GM23338 (cell line): Measurements from ENCODE around the gene AHNAK2. TPM values are rescaled to one million over a fixed set of nuclear protein-coding genes. Genes with fewer than 3 reads are reported as not detected.

ENCODE experiments used
- ATAC-seq: fragments of 200-7000 bp; cut with Tn5 transposase; 3 replicates; pipeline ENCODE4 v1.9.1; 2020
- DNase-seq: peaks from one replicate; pipeline ENCODE4 v3.0.0-alpha.2; 2015; ENCODE audit warnings: low spot score
- H2AFZ ChIP-seq: fragments of 200-600 bp; sonication (generic); 2 replicates; pipeline ENCODE4 v1.8.0; 2016; ENCODE audit warnings: antibody characterized with exemption, mild to moderate bottlenecking, moderate library complexity
- H3F3A ChIP-seq: fragments of 200-600 bp; sonication (generic); replicated peaks from 2 replicates; pipeline ENCODE4 v1.8.0; 2017; ENCODE audit warnings: antibody characterized with exemption, mixed run types, low read depth
- H3K27ac ChIP-seq: fragments of 200-600 bp; sonication (generic); 2 replicates; pipeline ENCODE4 v1.6.1; 2016; ENCODE audit warnings: low read depth
- H3K27me3 ChIP-seq: fragments of 200-600 bp; sonication (generic); 2 replicates; pipeline ENCODE4 v1.8.0; 2016; ENCODE audit warnings: mild to moderate bottlenecking, mixed run types, moderate library complexity; ENCODE audit not compliant: insufficient read depth
- H3K36me3 ChIP-seq: fragments of 200-600 bp; sonication (generic); 2 replicates; pipeline ENCODE4 v1.8.0; 2016; ENCODE audit warnings: mild to moderate bottlenecking; ENCODE audit not compliant: insufficient read depth
- H3K4me1 ChIP-seq: fragments of 200-600 bp; sonication (generic); 2 replicates; pipeline ENCODE4 v1.8.0; 2016; ENCODE audit warnings: mild to moderate bottlenecking, moderate library complexity; ENCODE audit not compliant: insufficient read depth
- H3K4me2 ChIP-seq: fragments of 200-600 bp; sonication (generic); 2 replicates; pipeline ENCODE4 v1.7.1; 2017; ENCODE audit warnings: mixed run types
- H3K4me3 ChIP-seq: fragments of 200-600 bp; sonication (generic); 2 replicates; pipeline ENCODE4 v1.6.1; 2016; ENCODE audit warnings: mixed run types
- H3K79me2 ChIP-seq: fragments of 200-600 bp; sonication (generic); replicated peaks from 2 replicates; pipeline ENCODE4 v1.8.0; 2017; ENCODE audit warnings: mild to moderate bottlenecking; ENCODE audit not compliant: insufficient read depth
- H3K9me2 ChIP-seq: fragments of 200-600 bp; sonication (generic); 2 replicates; pipeline ENCODE4 v1.8.0; 2017; ENCODE audit not compliant: insufficient read depth
- H4K20me1 ChIP-seq: fragments of 200-600 bp; sonication (generic); replicated peaks from 2 replicates; pipeline ENCODE4 v1.8.0; 2017; ENCODE audit warnings: mild to moderate bottlenecking; ENCODE audit not compliant: insufficient read depth
- H3K27ac Mint-ChIP-seq: 2 replicates; pipeline ENCODE4 v1.8.0; 2020; ENCODE audit warnings: inconsistent platforms, mild to moderate bottlenecking, moderate library complexity, mixed read lengths
- H3K27me3 Mint-ChIP-seq: 3 replicates; pipeline ENCODE4 v1.8.0; 2022; ENCODE audit warnings: low read depth, mild to moderate bottlenecking, moderate library complexity, mixed read lengths, inconsistent platforms; ENCODE audit not compliant: insufficient read depth, poor library complexity
- H3K36me3 Mint-ChIP-seq: 3 replicates; pipeline ENCODE4 v1.8.0; 2021; ENCODE audit warnings: low read depth, mild to moderate bottlenecking, inconsistent platforms, moderate library complexity, mixed read lengths
- H3K4me1 Mint-ChIP-seq: 3 replicates; pipeline ENCODE4 v1.8.0; 2020; ENCODE audit warnings: mild to moderate bottlenecking, inconsistent platforms, mixed read lengths
- H3K4me3 Mint-ChIP-seq: 3 replicates; pipeline ENCODE4 v1.8.0; 2021; ENCODE audit warnings: moderate library complexity, mild to moderate bottlenecking, inconsistent platforms, mixed read lengths
- H3K9me3 Mint-ChIP-seq: 3 replicates; pipeline ENCODE4 v1.8.0; 2020; ENCODE audit warnings: moderate library complexity, mild to moderate bottlenecking, inconsistent platforms, mixed read lengths
- EZH2 ChIP-seq: fragments of 200-600 bp; sonication (generic); IDR thresholded peaks from one replicate; pipeline ENCODE4 v1.8.0; 2017; ENCODE audit warnings: antibody characterized with exemption, mild to moderate bottlenecking, low read depth; ENCODE audit not compliant: unreplicated experiment
- NANOG ChIP-seq: IDR thresholded peaks from 2 replicates; pipeline ENCODE4 v1.6.1; 2016; ENCODE audit warnings: antibody characterized with exemption, borderline replicate concordance
- POLR2AphosphoS5 ChIP-seq: IDR thresholded peaks from 2 replicates; pipeline ENCODE4 v1.6.1; 2016; ENCODE audit warnings: antibody characterized with exemption, low read depth
- ZNF114 ChIP-seq: fragments of 250-450 bp; sonication (Bioruptor Pico); IDR thresholded peaks from 2 replicates; pipeline ENCODE4 v1.5.0; 2020; ENCODE audit warnings: mild to moderate bottlenecking, moderate library complexity
- ZNF331 ChIP-seq: fragments of 250-450 bp; sonication (Bioruptor Pico); IDR thresholded peaks from 2 replicates; pipeline ENCODE4 v1.5.0; 2020; ENCODE audit warnings: low read depth, mild to moderate bottlenecking, moderate library complexity
- polyA plus RNA-seq: library from polyadenylated mRNA; unstranded; fragments of >200 nt; fragmentation: Nextera tagmentation; extraction: Ambion mirVana; gene quantifications from 2 replicates; pipeline ENCODE4 v1.2.1, GENCODE V29; 2016
- total RNA-seq: library from RNA; depleted of rRNA; stranded (reverse); fragments of >200 nt; shearing (Covaris generic); gene quantifications from 2 replicates; pipeline ENCODE4 v1.2.3, GENCODE V29; 2014
- TF ChIP-seq, protein P1 (sequence below): IDR thresholded peaks from one replicate; pipeline ENCODE4 v1.6.1; 2018; ENCODE audit warnings: antibody characterized with exemption; ENCODE audit not compliant: unreplicated experiment
- TF ChIP-seq, protein P2 (sequence below): IDR thresholded peaks from 2 replicates; pipeline ENCODE4 v1.6.1; 2016; ENCODE audit warnings: antibody characterized with exemption
- TF ChIP-seq, protein P3 (sequence below): fragments of 250-450 bp; sonication (Bioruptor Pico); IDR thresholded peaks from 2 replicates; pipeline ENCODE4 v1.5.0; 2020; ENCODE audit warnings: mild to moderate bottlenecking, moderate library complexity

The AHNAK2 gene
- total and polyA plus RNA-seq, 2 experiments from 2014 or later, result 1.1 to 2.6 TPM

DNA sequence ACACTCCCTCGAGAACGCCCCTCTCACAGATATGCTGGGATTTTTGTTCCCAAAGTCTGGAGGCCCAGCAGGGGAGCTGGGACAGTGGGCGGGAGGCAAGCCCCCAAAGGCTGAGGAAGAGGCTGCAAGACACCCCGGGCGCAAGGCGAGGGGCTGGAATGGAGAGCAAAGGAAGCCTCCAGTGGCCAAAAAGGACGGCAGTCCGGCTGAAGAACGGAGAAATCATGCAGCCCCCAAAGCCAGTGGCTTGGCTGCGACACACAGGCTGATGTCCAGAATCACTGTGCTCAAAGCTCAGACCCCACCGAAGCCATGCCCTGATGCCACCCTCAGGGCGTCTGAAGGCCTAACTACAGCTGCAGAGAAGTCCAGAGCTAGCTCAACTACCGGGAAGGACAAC lies 18.3 kb upstream of the AHNAK2 start (continued):
- TF ChIP-seq, protein P1, sequence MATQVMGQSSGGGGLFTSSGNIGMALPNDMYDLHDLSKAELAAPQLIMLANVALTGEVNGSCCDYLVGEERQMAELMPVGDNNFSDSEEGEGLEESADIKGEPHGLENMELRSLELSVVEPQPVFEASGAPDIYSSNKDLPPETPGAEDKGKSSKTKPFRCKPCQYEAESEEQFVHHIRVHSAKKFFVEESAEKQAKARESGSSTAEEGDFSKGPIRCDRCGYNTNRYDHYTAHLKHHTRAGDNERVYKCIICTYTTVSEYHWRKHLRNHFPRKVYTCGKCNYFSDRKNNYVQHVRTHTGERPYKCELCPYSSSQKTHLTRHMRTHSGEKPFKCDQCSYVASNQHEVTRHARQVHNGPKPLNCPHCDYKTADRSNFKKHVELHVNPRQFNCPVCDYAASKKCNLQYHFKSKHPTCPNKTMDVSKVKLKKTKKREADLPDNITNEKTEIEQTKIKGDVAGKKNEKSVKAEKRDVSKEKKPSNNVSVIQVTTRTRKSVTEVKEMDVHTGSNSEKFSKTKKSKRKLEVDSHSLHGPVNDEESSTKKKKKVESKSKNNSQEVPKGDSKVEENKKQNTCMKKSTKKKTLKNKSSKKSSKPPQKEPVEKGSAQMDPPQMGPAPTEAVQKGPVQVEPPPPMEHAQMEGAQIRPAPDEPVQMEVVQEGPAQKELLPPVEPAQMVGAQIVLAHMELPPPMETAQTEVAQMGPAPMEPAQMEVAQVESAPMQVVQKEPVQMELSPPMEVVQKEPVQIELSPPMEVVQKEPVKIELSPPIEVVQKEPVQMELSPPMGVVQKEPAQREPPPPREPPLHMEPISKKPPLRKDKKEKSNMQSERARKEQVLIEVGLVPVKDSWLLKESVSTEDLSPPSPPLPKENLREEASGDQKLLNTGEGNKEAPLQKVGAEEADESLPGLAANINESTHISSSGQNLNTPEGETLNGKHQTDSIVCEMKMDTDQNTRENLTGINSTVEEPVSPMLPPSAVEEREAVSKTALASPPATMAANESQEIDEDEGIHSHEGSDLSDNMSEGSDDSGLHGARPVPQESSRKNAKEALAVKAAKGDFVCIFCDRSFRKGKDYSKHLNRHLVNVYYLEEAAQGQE, result no peak
- TF ChIP-seq POLR2AphosphoS5, result no peak
- no peak for TF ChIP-seq NANOG
- no peak for TF ChIP-seq ZNF331 (CRISPR knock-in tag)
- no peak for TF ChIP-seq EZH2
- TF ChIP-seq, protein P2, sequence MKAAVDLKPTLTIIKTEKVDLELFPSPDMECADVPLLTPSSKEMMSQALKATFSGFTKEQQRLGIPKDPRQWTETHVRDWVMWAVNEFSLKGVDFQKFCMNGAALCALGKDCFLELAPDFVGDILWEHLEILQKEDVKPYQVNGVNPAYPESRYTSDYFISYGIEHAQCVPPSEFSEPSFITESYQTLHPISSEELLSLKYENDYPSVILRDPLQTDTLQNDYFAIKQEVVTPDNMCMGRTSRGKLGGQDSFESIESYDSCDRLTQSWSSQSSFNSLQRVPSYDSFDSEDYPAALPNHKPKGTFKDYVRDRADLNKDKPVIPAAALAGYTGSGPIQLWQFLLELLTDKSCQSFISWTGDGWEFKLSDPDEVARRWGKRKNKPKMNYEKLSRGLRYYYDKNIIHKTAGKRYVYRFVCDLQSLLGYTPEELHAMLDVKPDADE, result no peak

DNA sequence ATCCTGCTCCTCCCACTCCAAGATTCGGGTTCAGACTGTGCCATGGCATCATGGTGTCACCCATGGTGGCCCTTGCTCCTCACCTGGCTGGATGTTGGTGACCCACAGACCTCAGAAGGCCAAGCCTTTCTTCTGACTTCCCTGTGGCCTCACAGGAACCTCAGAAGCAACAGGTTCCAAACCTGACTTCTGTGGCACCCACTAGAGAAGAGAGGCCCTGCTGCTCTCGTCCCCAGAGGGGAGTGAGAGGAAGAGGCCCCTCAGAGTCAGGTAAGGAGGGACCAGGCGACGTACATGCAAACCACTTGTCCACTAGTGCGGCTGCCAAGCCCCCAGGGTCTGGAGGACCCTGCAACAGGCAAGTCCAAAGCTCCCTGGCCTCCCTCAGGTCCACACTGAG lies 17.9 kb upstream of the AHNAK2 start:
- no peak overlapping the region for H3K4me3 Mint-ChIP-seq
- H3K27ac Mint-ChIP-seq, result no peak overlapping the region
- Histone ChIP-seq H3K9me2 (no peaks in the 10 kb centered on the region), H3K79me2 (no peaks in the 10 kb centered on the region), H3K4me2 (no peak overlapping the region), H3K4me3 (no peak overlapping the region), H3F3A (no peaks in the 10 kb centered on the region), H3K36me3 (no peaks in the 10 kb centered on the region), H3K27me3 (no peaks in the 10 kb centered on the region), H2AFZ (no peak overlapping the region), H4K20me1 (no peaks in the 10 kb centered on the region), H3K4me1 (no peaks in the 10 kb centered on the region), H3K27ac (no peak overlapping the region)
- DNase-seq (no peak), ATAC-seq (no peak)
- TF ChIP-seq, protein P3, sequence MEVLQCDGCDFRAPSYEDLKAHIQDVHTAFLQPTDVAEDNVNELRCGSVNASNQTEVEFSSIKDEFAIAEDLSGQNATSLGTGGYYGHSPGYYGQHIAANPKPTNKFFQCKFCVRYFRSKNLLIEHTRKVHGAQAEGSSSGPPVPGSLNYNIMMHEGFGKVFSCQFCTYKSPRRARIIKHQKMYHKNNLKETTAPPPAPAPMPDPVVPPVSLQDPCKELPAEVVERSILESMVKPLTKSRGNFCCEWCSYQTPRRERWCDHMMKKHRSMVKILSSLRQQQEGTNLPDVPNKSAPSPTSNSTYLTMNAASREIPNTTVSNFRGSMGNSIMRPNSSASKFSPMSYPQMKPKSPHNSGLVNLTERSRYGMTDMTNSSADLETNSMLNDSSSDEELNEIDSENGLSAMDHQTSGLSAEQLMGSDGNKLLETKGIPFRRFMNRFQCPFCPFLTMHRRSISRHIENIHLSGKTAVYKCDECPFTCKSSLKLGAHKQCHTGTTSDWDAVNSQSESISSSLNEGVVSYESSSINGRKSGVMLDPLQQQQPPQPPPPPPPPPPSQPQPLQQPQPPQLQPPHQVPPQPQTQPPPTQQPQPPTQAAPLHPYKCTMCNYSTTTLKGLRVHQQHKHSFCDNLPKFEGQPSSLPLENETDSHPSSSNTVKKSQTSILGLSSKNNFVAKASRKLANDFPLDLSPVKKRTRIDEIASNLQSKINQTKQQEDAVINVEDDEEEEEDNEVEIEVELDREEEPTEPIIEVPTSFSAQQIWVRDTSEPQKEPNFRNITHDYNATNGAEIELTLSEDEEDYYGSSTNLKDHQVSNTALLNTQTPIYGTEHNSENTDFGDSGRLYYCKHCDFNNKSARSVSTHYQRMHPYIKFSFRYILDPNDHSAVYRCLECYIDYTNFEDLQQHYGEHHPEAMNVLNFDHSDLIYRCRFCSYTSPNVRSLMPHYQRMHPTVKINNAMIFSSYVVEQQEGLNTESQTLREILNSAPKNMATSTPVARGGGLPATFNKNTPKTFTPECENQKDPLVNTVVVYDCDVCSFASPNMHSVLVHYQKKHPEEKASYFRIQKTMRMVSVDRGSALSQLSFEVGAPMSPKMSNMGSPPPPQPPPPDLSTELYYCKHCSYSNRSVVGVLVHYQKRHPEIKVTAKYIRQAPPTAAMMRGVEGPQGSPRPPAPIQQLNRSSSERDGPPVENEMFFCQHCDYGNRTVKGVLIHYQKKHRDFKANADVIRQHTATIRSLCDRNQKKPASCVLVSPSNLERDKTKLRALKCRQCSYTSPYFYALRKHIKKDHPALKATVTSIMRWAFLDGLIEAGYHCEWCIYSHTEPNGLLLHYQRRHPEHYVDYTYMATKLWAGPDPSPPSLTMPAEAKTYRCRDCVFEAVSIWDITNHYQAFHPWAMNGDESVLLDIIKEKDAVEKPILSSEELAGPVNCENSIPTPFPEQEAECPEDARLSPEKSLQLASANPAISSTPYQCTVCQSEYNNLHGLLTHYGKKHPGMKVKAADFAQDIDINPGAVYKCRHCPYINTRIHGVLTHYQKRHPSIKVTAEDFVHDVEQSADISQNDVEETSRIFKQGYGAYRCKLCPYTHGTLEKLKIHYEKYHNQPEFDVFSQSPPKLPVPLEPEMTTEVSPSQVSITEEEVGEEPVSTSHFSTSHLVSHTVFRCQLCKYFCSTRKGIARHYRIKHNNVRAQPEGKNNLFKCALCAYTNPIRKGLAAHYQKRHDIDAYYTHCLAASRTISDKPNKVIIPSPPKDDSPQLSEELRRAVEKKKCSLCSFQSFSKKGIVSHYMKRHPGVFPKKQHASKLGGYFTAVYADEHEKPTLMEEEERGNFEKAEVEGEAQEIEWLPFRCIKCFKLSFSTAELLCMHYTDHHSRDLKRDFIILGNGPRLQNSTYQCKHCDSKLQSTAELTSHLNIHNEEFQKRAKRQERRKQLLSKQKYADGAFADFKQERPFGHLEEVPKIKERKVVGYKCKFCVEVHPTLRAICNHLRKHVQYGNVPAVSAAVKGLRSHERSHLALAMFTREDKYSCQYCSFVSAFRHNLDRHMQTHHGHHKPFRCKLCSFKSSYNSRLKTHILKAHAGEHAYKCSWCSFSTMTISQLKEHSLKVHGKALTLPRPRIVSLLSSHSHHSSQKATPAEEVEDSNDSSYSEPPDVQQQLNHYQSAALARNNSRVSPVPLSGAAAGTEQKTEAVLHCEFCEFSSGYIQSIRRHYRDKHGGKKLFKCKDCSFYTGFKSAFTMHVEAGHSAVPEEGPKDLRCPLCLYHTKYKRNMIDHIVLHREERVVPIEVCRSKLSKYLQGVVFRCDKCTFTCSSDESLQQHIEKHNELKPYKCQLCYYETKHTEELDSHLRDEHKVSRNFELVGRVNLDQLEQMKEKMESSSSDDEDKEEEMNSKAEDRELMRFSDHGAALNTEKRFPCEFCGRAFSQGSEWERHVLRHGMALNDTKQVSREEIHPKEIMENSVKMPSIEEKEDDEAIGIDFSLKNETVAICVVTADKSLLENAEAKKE (CRISPR knock-in tag), result no peak
- TF ChIP-seq ZNF114 (CRISPR knock-in tag), result no peak
- peaks cover 13% of the 10 kb centered on the region; the same call in 2 of the 3 replicates for H3K36me3 Mint-ChIP-seq
- H3K9me3 Mint-ChIP-seq, result no peaks in the 10 kb centered on the region; the same call in 2 of the 3 replicates
- no peaks in the 10 kb centered on the region; the same call in 2 of the 3 replicates for H3K4me1 Mint-ChIP-seq
- H3K27me3 Mint-ChIP-seq, result peaks cover 11% of the 10 kb centered on the region
